GM13977 (cell line): ENCODE results near the gene SLC17A8.

Experiments used
- DNase-seq: peaks from one replicate; pipeline ENCODE4 v3.0.0; 2012; ENCODE audit warnings: low spot score
- CTCF ChIP-seq: IDR thresholded peaks from 2 replicates; pipeline ENCODE4 v1.5.1; 2012; ENCODE audit warnings: mild to moderate bottlenecking, control low read depth; ENCODE audit not compliant: insufficient read depth; ENCODE audit errors: extremely low read depth, missing control alignments
- in situ Hi-C: fragments of 300-500 bp; cut with MboI; formaldehyde crosslinking; loops from one replicate; pipeline ENCODE4 v1.12.0; 2022; ENCODE audit warnings: low sequenced_read_pairs, low pct_unique_long_range_greater_than_20kb, mixed read lengths, inconsistent platforms; ENCODE audit not compliant: unreplicated experiment

Gene SLC17A8

GRCh38 chr12:100381379-100381778, 24.5 kb downstream of the SLC17A8 start:
- in situ Hi-C loops = no loop called here
- no peak for DNase-seq
- no peak for TF ChIP-seq CTCF

- in situ Hi-C loops = no loop called here
- DNase-seq = no peak
- TF ChIP-seq CTCF = no peak
These were observed 25.5 kb downstream of the SLC17A8 start for GRCh38 chr12:100382338-100382737.

GRCh38 chr12:100383586-100384558, 27.0 kb downstream of the SLC17A8 start:
- in situ Hi-C loops = no loop called here
- no peak for DNase-seq
- TF ChIP-seq CTCF = no peak

- no peak for DNase-seq
These were observed 27.7 kb downstream of the SLC17A8 start for GRCh38 chr12:100384559-100384935.

GRCh38 chr12:100388382-100388781, 31.5 kb downstream of the SLC17A8 start:
- in situ Hi-C loops = no loop called here
- no peak for DNase-seq
- no peak for TF ChIP-seq CTCF

More at GRCh38 chr12:100384559-100384935, 27.7 kb downstream of the SLC17A8 start:
- in situ Hi-C loops = no loop called here
- no peak for TF ChIP-seq CTCF

GRCh38 chr12:100391856-100392255, 35.0 kb downstream of the SLC17A8 start:
- no peak for DNase-seq
- in situ Hi-C loops = no loop called here
- TF ChIP-seq CTCF = no peak
